Panc1 (cell line): ENCODE data around the gene SEMA4B.

ENCODE experiments used
- CTCF ChIP-seq: fragments of 450-650 bp; IDR thresholded peaks from 2 replicates; pipeline ENCODE4 v1.5.1; 2017; ENCODE audit warnings: mild to moderate bottlenecking
- TCF7L2 ChIP-seq: IDR thresholded peaks from 2 replicates; pipeline ENCODE4 v1.6.1; 2011; ENCODE audit warnings: mild to moderate bottlenecking, low read depth, low read length, inconsistent platforms

GRCh38 chr15:90232196-90232595 is 31.1 kb downstream of the SEMA4B start:
- TF ChIP-seq TCF7L2 (no peak), CTCF (no peak)
